OCI-LY1 (cell line): ENCODE results near the gene SENP1.

Experiments
- CTCF ChIP-seq: fragments of 200-600 bp; sonication (generic), shearing (Covaris generic); IDR thresholded peaks from 2 replicates; pipeline ENCODE4 v1.5.1; 2017; ENCODE audit warnings: mild to moderate bottlenecking, antibody characterized with exemption, low read length, moderate library complexity, mixed read lengths
- EZH2 ChIP-seq: fragments of 200-600 bp; sonication (generic), shearing (Covaris generic); IDR thresholded peaks from 2 replicates; pipeline ENCODE4 v1.8.0; 2017; ENCODE audit warnings: borderline replicate concordance, mixed run types, mild to moderate bottlenecking, antibody characterized with exemption, low read length, moderate library complexity, mixed read lengths

- TF ChIP-seq CTCF (no peak), EZH2 (no peak)
These were observed 37.4 kb downstream of the SENP1 start for GRCh38 chr12:48068457-48068856.
